ENCODE measurements around the gene THADA.

The THADA gene

DNA sequence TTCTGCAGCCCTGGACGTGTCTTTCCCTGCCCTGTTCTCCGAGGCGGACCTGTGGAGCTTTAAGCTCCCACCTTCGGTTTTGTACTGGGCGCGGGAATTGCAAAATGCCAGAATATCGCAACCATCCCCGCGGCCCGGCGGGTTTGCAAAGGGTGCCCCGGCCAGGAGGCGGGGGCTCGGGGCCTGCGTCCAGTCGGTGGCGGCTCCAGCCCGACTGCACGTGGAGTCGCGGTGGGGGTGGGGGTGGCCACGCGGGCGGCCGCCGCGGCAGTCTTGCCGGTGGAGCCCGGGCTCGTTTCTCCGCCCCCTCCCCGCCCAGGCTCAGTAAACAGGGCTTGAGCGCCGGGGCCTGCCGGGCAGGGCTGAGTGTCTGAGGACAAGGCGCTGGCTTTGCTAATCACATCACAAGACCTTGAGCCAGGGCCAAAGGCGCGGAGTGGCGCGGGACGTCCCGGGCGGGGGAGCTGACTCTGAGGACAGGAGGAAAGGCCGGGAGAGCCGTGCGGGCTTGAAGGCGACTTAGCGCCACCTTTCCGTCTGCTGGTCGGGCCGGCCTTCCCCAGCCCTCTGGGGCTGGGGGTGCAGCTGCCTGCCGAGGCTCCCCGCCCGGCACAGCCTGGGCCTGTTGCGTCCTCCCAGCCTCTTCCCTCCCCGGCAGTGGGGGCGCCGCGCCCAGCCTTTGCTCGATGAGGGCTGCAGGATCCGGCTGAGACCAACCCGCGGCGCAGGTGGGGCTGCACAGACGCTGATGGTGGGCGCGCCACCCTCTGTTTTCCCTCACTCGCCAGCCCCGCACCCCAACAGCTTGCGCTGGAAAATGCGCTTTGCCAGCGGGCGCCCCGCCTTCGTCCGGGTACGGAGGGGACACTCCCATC, 368.6 kb downstream of the THADA start:
- TF ChIP-seq TAF1 (IDR thresholded peaks at IDR 0.05; ENCODE audit: borderline replicate concordance, insufficient read depth, low read length) (no peak), SIN3A (IDR thresholded peaks at IDR 0.05; ENCODE audit: borderline replicate concordance, insufficient read depth, low read length) (0 out of 2 replicates have a peak, but pooled peaks have one; percentile 65), POLR2AphosphoS5 (IDR thresholded peaks at IDR 0.05; ENCODE audit: low read depth, low read length) (peak; percentile 1; the same call in 1 of the 2 replicates)

GRCh38 chr2:43226558-43226954, 369.3 kb downstream of the THADA start, which contains the start of gene ZFP36L2:
Gene ZFP36L2 (minus strand): TSS chr2:43226606. CDS start chr2:43226315, 291 bp downstream.
- TF ChIP-seq, protein P1, sequence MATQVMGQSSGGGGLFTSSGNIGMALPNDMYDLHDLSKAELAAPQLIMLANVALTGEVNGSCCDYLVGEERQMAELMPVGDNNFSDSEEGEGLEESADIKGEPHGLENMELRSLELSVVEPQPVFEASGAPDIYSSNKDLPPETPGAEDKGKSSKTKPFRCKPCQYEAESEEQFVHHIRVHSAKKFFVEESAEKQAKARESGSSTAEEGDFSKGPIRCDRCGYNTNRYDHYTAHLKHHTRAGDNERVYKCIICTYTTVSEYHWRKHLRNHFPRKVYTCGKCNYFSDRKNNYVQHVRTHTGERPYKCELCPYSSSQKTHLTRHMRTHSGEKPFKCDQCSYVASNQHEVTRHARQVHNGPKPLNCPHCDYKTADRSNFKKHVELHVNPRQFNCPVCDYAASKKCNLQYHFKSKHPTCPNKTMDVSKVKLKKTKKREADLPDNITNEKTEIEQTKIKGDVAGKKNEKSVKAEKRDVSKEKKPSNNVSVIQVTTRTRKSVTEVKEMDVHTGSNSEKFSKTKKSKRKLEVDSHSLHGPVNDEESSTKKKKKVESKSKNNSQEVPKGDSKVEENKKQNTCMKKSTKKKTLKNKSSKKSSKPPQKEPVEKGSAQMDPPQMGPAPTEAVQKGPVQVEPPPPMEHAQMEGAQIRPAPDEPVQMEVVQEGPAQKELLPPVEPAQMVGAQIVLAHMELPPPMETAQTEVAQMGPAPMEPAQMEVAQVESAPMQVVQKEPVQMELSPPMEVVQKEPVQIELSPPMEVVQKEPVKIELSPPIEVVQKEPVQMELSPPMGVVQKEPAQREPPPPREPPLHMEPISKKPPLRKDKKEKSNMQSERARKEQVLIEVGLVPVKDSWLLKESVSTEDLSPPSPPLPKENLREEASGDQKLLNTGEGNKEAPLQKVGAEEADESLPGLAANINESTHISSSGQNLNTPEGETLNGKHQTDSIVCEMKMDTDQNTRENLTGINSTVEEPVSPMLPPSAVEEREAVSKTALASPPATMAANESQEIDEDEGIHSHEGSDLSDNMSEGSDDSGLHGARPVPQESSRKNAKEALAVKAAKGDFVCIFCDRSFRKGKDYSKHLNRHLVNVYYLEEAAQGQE (IDR thresholded peaks at IDR 0.05; ENCODE audit: insufficient read depth in 1 of 2, low read depth in 2 of 2, low read length in 2 of 2): no peak
- TF ChIP-seq SIN3A (IDR thresholded peaks at IDR 0.05; ENCODE audit: borderline replicate concordance, insufficient read depth, low read length): no peak
- peak; percentile 77; the same call in 1 of the 2 replicates for TF ChIP-seq TAF1 (IDR thresholded peaks at IDR 0.05; ENCODE audit: borderline replicate concordance, insufficient read depth, low read length)
- TF ChIP-seq POLR2AphosphoS5 (IDR thresholded peaks at IDR 0.05; ENCODE audit: low read depth, low read length): peak; percentile 89
- TF ChIP-seq FOXP2 (optimal IDR thresholded peaks at IDR 0.05; ENCODE audit: borderline replicate concordance, extremely low read depth, extremely low read length, insufficient read depth): no peak

- TF ChIP-seq TAF1 (IDR thresholded peaks at IDR 0.05; ENCODE audit: borderline replicate concordance, insufficient read depth, low read length): peak; percentile 14; the same call in 1 of the 2 replicates
- TF ChIP-seq SIN3A (IDR thresholded peaks at IDR 0.05; ENCODE audit: borderline replicate concordance, insufficient read depth, low read length): 0 out of 2 replicates have a peak, but pooled peaks have one; percentile 7
- TF ChIP-seq POLR2AphosphoS5 (IDR thresholded peaks at IDR 0.05; ENCODE audit: low read depth, low read length): no peak
- TF ChIP-seq, protein P1 (IDR thresholded peaks at IDR 0.05; ENCODE audit: insufficient read depth in 1 of 2, low read depth in 2 of 2, low read length in 2 of 2): no peak
- no peak for TF ChIP-seq FOXP2 (optimal IDR thresholded peaks at IDR 0.05; ENCODE audit: borderline replicate concordance, extremely low read depth, extremely low read length, insufficient read depth)
These were observed 369.9 kb downstream of the THADA start for GRCh38 chr2:43225788-43226557.

GRCh38 chr2:43225093-43225787, 370.6 kb downstream of the THADA start:
- TF ChIP-seq TAF1 (IDR thresholded peaks at IDR 0.05; ENCODE audit: borderline replicate concordance, insufficient read depth, low read length): no peak
- TF ChIP-seq, protein P1 (IDR thresholded peaks at IDR 0.05; ENCODE audit: insufficient read depth in 1 of 2, low read depth in 2 of 2, low read length in 2 of 2): no peak
- no peak for TF ChIP-seq SIN3A (IDR thresholded peaks at IDR 0.05; ENCODE audit: borderline replicate concordance, insufficient read depth, low read length)
- no peak for TF ChIP-seq FOXP2 (optimal IDR thresholded peaks at IDR 0.05; ENCODE audit: borderline replicate concordance, extremely low read depth, extremely low read length, insufficient read depth)
- TF ChIP-seq POLR2AphosphoS5 (IDR thresholded peaks at IDR 0.05; ENCODE audit: low read depth, low read length): no peak
